Retinal pigment epithelial cell (primary cell): ENCODE measurements around the gene STARD10.

Source experiments
- DNase-seq: peaks from one replicate; pipeline ENCODE4 v3.0.0-alpha.2; 2010; ENCODE audit warnings: low read depth
- H3K4me3 ChIP-seq: 2 replicates; pipeline ENCODE4 v1.5.1; 2011; ENCODE audit warnings: mild to moderate bottlenecking, low read length, control low read depth, moderate library complexity
- CTCF ChIP-seq: conservative IDR thresholded peaks from 2 replicates; pipeline ENCODE4 v1.5.1; 2011; ENCODE audit warnings: low read depth, low read length, control low read depth, inconsistent platforms

STARD10 gene

GRCh38 chr11:72716788-72717435 is 76.9 kb downstream of the STARD10 start:
- H3K4me3 ChIP-seq: no peak overlapping the region
- TF ChIP-seq CTCF: no peak
- no peak for DNase-seq

GRCh38 chr11:72716290-72716689 is 77.6 kb downstream of the STARD10 start:
- no peak overlapping the region for H3K4me3 ChIP-seq
- no peak for DNase-seq
- no peak for TF ChIP-seq CTCF

- TF ChIP-seq CTCF: no peak
- no peak overlapping the region for H3K4me3 ChIP-seq
- no peak for DNase-seq
Observed at GRCh38 chr11:72712841-72713240, 81.0 kb downstream of the STARD10 start.

GRCh38 chr11:72712168-72712751 is 81.6 kb downstream of the STARD10 start:
- no peak for TF ChIP-seq CTCF
- no peak for DNase-seq
- no peak overlapping the region for H3K4me3 ChIP-seq

- no peak overlapping the region for H3K4me3 ChIP-seq
- TF ChIP-seq CTCF: no peak
- DNase-seq: no peak
Observed at GRCh38 chr11:72711141-72711540, 82.7 kb downstream of the STARD10 start.

GRCh38 chr11:72710278-72710677 is 83.6 kb downstream of the STARD10 start:
- TF ChIP-seq CTCF: no peak
- no peak for DNase-seq
- H3K4me3 ChIP-seq: no peak overlapping the region

- no peak for DNase-seq
- no peak for TF ChIP-seq CTCF
- no peak overlapping the region for H3K4me3 ChIP-seq
Observed at GRCh38 chr11:72709478-72710238, 84.2 kb downstream of the STARD10 start.
